ENCODE measurements around the gene MRE11.
"Not testable (repeated sequence)": the region's sequence is repeated elsewhere in the genome, so short reads cannot be mapped to it uniquely, and the experiment has no call there.

MRE11 gene

DNA sequence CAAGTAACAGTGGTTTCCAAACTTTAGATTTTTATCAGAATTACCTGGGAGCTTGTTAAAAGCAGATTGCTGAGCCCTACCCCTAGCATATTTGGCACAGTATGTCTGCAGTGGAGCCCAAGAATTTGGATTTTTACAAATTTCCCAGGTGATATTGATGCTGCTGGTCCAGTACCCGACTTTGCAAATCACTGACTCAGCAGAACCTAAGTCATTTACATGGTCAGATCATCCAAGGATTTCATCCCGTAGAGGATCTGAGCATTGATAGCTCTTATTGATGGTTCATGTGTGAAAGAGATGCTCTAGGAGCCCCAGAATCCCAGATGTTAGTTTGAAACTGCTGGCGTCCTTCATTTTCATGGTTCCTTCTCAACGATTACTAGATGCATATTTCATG is 24.7 kb upstream of the MRE11 start:
- Histone ChIP-seq H3K9me3 (ENCODE audit: insufficient read depth, low read length) (no peaks in the 10 kb centered on the region), H3K9ac (ENCODE audit: insufficient read length, low read depth) (no peak overlapping the region), H3K4me3 (ENCODE audit: insufficient read length, low read depth) (no peak overlapping the region), H3K4me1 (ENCODE audit: insufficient read depth, insufficient read length) (no peaks in the 10 kb centered on the region), H3K27me3 (ENCODE audit: insufficient read depth, insufficient read length) (peaks cover 9% of the 10 kb centered on the region), H3K36me3 (ENCODE audit: insufficient read depth, insufficient read length, low read length) (no peaks in the 10 kb centered on the region)
- TF ChIP-seq YY1 (IDR thresholded peaks at IDR 0.05; ENCODE audit: insufficient read depth, insufficient read length) = no peak
- no peak for TF ChIP-seq SUZ12 (IDR thresholded peaks at IDR 0.05; ENCODE audit: extremely low read depth, insufficient read depth, insufficient read length)
- no peak for TF ChIP-seq ZNF274 (IDR thresholded peaks at IDR 0.05; ENCODE audit: low read depth, low read length)
- no peak for DNase-seq (ENCODE audit: low read depth, low spot score)

DNA sequence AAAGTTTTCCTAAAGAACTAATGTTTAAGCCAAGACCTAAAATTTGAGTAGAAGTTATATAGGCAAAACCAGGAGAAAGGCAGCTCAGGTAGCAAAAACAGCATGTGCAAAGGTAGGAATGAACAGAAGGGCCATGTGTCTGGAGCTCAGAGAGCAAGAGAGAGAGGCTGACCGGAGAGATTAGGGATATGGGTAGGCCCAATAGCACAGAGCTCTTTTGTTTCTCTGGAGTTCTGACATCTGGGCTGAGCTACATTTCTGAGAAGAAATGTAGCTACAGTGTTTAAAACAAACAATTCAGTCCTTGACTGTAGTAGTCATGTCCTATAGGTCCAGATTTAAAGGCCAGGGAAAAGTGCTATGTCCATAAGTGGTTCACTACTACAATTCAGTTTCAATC is 23.1 kb upstream of the MRE11 start:
- H3K36me3 ChIP-seq (ENCODE audit: insufficient read depth, insufficient read length, low read length) = no peaks in the 10 kb centered on the region
- no peaks in the 10 kb centered on the region for H3K9me3 ChIP-seq (ENCODE audit: insufficient read depth, low read length)
- peaks cover 23% of the 10 kb centered on the region for H3K27me3 ChIP-seq (ENCODE audit: insufficient read depth, insufficient read length)
- H3K4me3 ChIP-seq (ENCODE audit: insufficient read length, low read depth) = no peak overlapping the region
- DNase-seq (ENCODE audit: low read depth, low spot score) = no peak
- TF ChIP-seq YY1 (IDR thresholded peaks at IDR 0.05; ENCODE audit: insufficient read depth, insufficient read length) = no peak
- no peak for TF ChIP-seq ZNF274 (IDR thresholded peaks at IDR 0.05; ENCODE audit: low read depth, low read length)
- TF ChIP-seq SUZ12 (IDR thresholded peaks at IDR 0.05; ENCODE audit: extremely low read depth, insufficient read depth, insufficient read length) = no peak
- H3K9ac ChIP-seq (ENCODE audit: insufficient read length, low read depth) = no peak overlapping the region
- no peaks in the 10 kb centered on the region for H3K4me1 ChIP-seq (ENCODE audit: insufficient read depth, insufficient read length)

DNA sequence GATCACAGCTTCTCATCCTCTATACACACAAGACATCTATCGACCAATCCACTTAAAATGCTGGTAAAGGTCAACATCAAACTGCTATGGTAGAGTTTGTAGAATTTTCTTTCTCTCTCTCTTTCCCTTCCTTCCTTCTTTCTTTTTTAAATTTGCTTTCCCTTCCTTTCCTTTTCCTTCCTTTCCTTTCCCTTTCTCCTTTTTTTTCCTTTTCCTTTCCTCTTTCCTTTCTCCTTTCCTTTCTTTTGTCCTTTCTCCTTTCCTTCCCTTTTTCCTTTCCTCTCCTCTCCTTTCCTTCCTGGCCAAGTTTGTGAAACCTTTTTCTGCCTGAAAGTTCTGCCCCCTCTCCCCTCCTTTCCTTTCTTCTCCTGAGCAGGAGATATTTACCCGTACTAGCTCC is 21.8 kb upstream of the MRE11 start:
- Histone ChIP-seq H3K27me3 (ENCODE audit: insufficient read depth, insufficient read length) (peaks cover 23% of the 10 kb centered on the region), H3K4me3 (ENCODE audit: insufficient read length, low read depth) (no peak overlapping the region), H3K9ac (ENCODE audit: insufficient read length, low read depth) (no peak overlapping the region), H3K9me3 (ENCODE audit: insufficient read depth, low read length) (no peaks in the 10 kb centered on the region), H3K36me3 (ENCODE audit: insufficient read depth, insufficient read length, low read length) (no peaks in the 10 kb centered on the region), H3K4me1 (ENCODE audit: insufficient read depth, insufficient read length) (no peaks in the 10 kb centered on the region)
- DNase-seq (ENCODE audit: low read depth, low spot score) = no peak
- no peak for TF ChIP-seq SUZ12 (IDR thresholded peaks at IDR 0.05; ENCODE audit: extremely low read depth, insufficient read depth, insufficient read length)
- TF ChIP-seq ZNF274 (IDR thresholded peaks at IDR 0.05; ENCODE audit: low read depth, low read length) = no peak

DNA sequence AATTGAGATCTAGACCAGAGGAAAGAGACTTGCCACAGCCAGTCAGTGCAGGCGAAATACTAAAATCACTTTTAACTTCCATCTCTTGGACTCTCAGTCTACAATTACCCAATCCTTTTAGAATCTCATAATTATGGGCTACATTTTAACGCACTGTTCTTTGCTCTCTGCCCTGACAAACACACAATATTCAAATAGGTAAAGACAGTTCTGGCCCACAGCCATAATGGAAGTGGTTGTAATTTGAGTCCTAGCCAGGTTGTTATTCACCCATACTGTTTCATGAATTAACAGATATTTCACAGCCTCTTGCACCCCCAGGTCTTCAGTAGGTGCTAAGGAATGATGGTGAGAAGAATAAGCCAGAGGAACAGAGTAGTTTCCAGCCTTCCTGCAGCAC is 19.4 kb upstream of the MRE11 start:
- no peak for DNase-seq (ENCODE audit: low read depth, low spot score)
- H3K27me3 ChIP-seq (ENCODE audit: insufficient read depth, insufficient read length) = peaks cover 23% of the 10 kb centered on the region
- no peak overlapping the region for H3K9ac ChIP-seq (ENCODE audit: insufficient read length, low read depth)
- no peaks in the 10 kb centered on the region for H3K36me3 ChIP-seq (ENCODE audit: insufficient read depth, insufficient read length, low read length)
- no peaks in the 10 kb centered on the region for H3K4me1 ChIP-seq (ENCODE audit: insufficient read depth, insufficient read length)
- no peak overlapping the region for H3K4me3 ChIP-seq (ENCODE audit: insufficient read length, low read depth)
- H3K9me3 ChIP-seq (ENCODE audit: insufficient read depth, low read length) = no peaks in the 10 kb centered on the region
- TF ChIP-seq YY1 (IDR thresholded peaks at IDR 0.05; ENCODE audit: insufficient read depth, insufficient read length) (no peak), ZNF274 (IDR thresholded peaks at IDR 0.05; ENCODE audit: low read depth, low read length) (no peak), SUZ12 (IDR thresholded peaks at IDR 0.05; ENCODE audit: extremely low read depth, insufficient read depth, insufficient read length) (no peak)

DNA sequence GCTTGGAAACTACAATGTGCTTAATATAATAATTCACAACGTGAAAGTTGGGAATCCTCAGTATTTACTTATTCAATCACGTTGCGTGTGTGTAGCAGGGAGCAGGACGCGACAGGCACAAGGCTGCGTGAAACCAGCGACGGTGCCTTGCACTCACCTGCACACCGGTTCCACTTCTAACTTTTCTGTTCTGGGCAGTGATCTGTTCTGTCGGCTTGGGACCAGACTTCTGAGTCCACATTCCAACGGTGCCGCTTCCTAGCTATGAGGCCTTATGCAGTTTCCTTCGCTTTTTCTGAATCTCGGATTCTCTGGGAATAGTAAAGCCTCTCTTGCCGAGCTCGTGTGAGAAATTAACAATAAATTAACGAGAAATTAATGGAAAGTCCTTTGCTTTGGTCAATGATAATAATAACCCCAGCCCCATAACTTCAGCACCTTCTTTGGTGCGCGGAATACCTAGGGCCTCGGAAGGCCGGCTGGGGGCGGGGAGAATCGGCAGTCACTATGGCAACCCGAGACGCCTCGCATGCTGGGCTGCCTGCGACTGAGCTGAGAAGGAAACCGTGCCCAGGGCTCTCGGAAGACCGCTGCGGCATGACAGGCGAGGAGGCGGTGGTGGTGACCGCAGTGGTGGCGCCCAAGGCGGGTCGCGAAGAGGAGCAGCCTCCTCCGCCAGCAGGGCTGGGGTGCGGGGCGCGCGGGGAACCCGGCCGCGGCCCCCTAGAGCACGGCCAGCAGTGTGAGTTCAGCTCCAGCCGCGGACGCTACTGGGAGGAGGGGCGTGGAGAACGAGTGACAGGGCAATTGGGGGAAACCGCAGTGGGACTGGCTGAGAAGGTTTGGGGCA is 18.5 kb upstream of the MRE11 start, which contains the start of gene C11orf97:
Gene C11orf97 (plus strand): TSS at position 530 of the 850 bp plus-strand sequence. CDS start 68 bp downstream, at position 598.
- H3K9me3 ChIP-seq (ENCODE audit: insufficient read depth, low read length) = no peaks in the 10 kb centered on the region
- H3K4me3 ChIP-seq (ENCODE audit: insufficient read length, low read depth) = peak within 1 kb of the TSS; percentile 41
- no peaks in the 10 kb centered on the region for H3K4me1 ChIP-seq (ENCODE audit: insufficient read depth, insufficient read length)
- no peaks in the 10 kb centered on the region for H3K36me3 ChIP-seq (ENCODE audit: insufficient read depth, insufficient read length, low read length)
- no peak for TF ChIP-seq ZNF274 (IDR thresholded peaks at IDR 0.05; ENCODE audit: low read depth, low read length)
- TF ChIP-seq YY1 (IDR thresholded peaks at IDR 0.05; ENCODE audit: insufficient read depth, insufficient read length) = no peak
- no peak for TF ChIP-seq SUZ12 (IDR thresholded peaks at IDR 0.05; ENCODE audit: extremely low read depth, insufficient read depth, insufficient read length)
- DNase-seq (ENCODE audit: low read depth, low spot score) = peak; percentile 44
- peaks cover 23% of the 10 kb centered on the region for H3K27me3 ChIP-seq (ENCODE audit: insufficient read depth, insufficient read length)
- peak within 1 kb of the TSS; percentile 38 for H3K9ac ChIP-seq (ENCODE audit: insufficient read length, low read depth)

DNA sequence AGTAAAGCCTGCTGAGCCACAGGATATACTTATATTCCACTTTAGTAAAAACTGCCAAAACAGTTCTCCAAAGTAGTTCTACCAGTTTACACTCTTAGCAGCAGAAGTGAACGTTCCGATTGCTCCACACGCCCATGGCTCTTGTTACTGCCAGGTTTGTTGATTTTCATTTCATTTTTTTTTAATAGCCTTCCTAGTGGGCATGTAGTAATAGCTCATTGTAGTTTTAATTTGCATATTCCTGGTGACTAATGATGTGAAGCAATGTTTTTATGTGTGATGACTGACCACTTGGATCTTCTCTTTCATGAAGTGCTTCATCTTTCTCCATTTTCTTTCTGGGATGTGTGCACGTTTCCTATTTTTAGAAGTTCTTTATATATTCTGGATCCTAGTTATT is 13.8 kb upstream of the MRE11 start:
- Histone ChIP-seq H3K4me3 (ENCODE audit: insufficient read length, low read depth) (no peak overlapping the region), H3K4me1 (ENCODE audit: insufficient read depth, insufficient read length) (no peaks in the 10 kb centered on the region), H3K27me3 (ENCODE audit: insufficient read depth, insufficient read length) (peaks cover 6% of the 10 kb centered on the region), H3K9me3 (ENCODE audit: insufficient read depth, low read length) (no peaks in the 10 kb centered on the region), H3K36me3 (ENCODE audit: insufficient read depth, insufficient read length, low read length) (no peaks in the 10 kb centered on the region), H3K9ac (ENCODE audit: insufficient read length, low read depth) (no peak overlapping the region)
- no peak for TF ChIP-seq SUZ12 (IDR thresholded peaks at IDR 0.05; ENCODE audit: extremely low read depth, insufficient read depth, insufficient read length)
- TF ChIP-seq YY1 (IDR thresholded peaks at IDR 0.05; ENCODE audit: insufficient read depth, insufficient read length) = no peak
- no peak for TF ChIP-seq ZNF274 (IDR thresholded peaks at IDR 0.05; ENCODE audit: low read depth, low read length)
- DNase-seq (ENCODE audit: low read depth, low spot score) = no peak

GRCh38 chr11:94506513-94506912 is 12.9 kb upstream of the MRE11 start:
- H3K9me3 ChIP-seq (ENCODE audit: insufficient read depth, low read length); H3K9ac ChIP-seq (ENCODE audit: insufficient read length, low read depth); H3K27me3 ChIP-seq (ENCODE audit: insufficient read depth, insufficient read length); H3K36me3 ChIP-seq (ENCODE audit: insufficient read depth, insufficient read length, low read length); H3K4me3 ChIP-seq (ENCODE audit: insufficient read length, low read depth); DNase-seq (ENCODE audit: low read depth, low spot score); H3K4me1 ChIP-seq (ENCODE audit: insufficient read depth, insufficient read length): not testable (repeated sequence)

Measured in NT2/D1 (cell line).